ES-I3 (cell line): ENCODE data around the gene ADAMTSL3.
"Not testable (repeated sequence)": the region's sequence is repeated elsewhere in the genome, so short reads cannot be mapped to it uniquely, and the experiment has no call there.

Experiments used
- H3K36me3 ChIP-seq: 2 replicates; pipeline ENCODE4 v1.6.1; 2013; ENCODE audit warnings: mild to moderate bottlenecking, low read length, control low read depth, moderate library complexity; ENCODE audit not compliant: insufficient read depth
- H3K4me1 ChIP-seq: 2 replicates; pipeline ENCODE4 v1.6.1; 2013; ENCODE audit warnings: mild to moderate bottlenecking, control low read depth, low read length; ENCODE audit not compliant: insufficient read depth
- H3K9ac ChIP-seq: 2 replicates; pipeline ENCODE4 v1.6.1; 2013; ENCODE audit warnings: low read depth, mild to moderate bottlenecking, low read length, moderate library complexity
- H3K9me3 ChIP-seq: 2 replicates; pipeline ENCODE4 v1.6.1; 2013; ENCODE audit warnings: mild to moderate bottlenecking, low read length, moderate library complexity; ENCODE audit not compliant: control insufficient read depth, insufficient read depth

The ADAMTSL3 gene

GRCh38 chr15:84079885-84080777 lies 426.2 kb downstream of the ADAMTSL3 start:
- Histone ChIP-seq H3K36me3 (no peaks in the 10 kb centered on the region), H3K9ac (peak overlapping the region; percentile 68; the same call in 1 of the 2 replicates), H3K4me1 (no peaks in the 10 kb centered on the region), H3K9me3 (no peaks in the 10 kb centered on the region)

GRCh38 chr15:84080778-84081084 lies 426.8 kb downstream of the ADAMTSL3 start:
- not testable (repeated sequence) for H3K36me3 ChIP-seq, H3K4me1 ChIP-seq, H3K9me3 ChIP-seq, H3K9ac ChIP-seq

- Histone ChIP-seq H3K9me3 (no peaks in the 10 kb centered on the region), H3K36me3 (no peaks in the 10 kb centered on the region), H3K4me1 (no peaks in the 10 kb centered on the region), H3K9ac (no peak overlapping the region)
Observed at GRCh38 chr15:84081391-84082168, 427.7 kb downstream of the ADAMTSL3 start.

GRCh38 chr15:84082739-84083138 lies 428.8 kb downstream of the ADAMTSL3 start:
- H3K9me3 ChIP-seq: no peaks in the 10 kb centered on the region
- no peaks in the 10 kb centered on the region for H3K36me3 ChIP-seq
- H3K4me1 ChIP-seq: no peaks in the 10 kb centered on the region
- H3K9ac ChIP-seq: no peak overlapping the region

GRCh38 chr15:84086071-84086470 lies 432.1 kb downstream of the ADAMTSL3 start:
- not testable (repeated sequence) for H3K4me1 ChIP-seq, H3K9ac ChIP-seq, H3K36me3 ChIP-seq, H3K9me3 ChIP-seq
